Esophagus squamous epithelium (tissue), 5 donors: ENCODE measurements around the gene MYOM3. TPM values are rescaled to one million over a fixed set of nuclear protein-coding genes. Genes with fewer than 3 reads are reported as not detected.

Experiments used
- DNase-seq: peaks from one replicate; lab custom pipeline; 2025; lab: John Stamatoyannopoulos, UW
- H3K27ac ChIP-seq, 4 donors: fragments of 200-600 bp; sonication (generic); one replicate each; pipeline ENCODE4 v1.5.1; 2016 to 2019; ENCODE audit warnings: mild to moderate bottlenecking in 1 of 4
- H3K27me3 ChIP-seq, 4 donors: fragments of 200-600 bp; sonication (generic); 1 replicate in 3 of 4; 2 replicates in 1 of 4; pipeline versions ENCODE4 v1.5.1 to v1.6.0; 2017 to 2021; ENCODE audit warnings: antibody characterized with exemption in 1 of 4
- H3K36me3 ChIP-seq, 3 donors: fragments of 200-600 bp; sonication (generic); one replicate each; pipeline ENCODE4 v1.5.1; 2016 to 2019
- H3K4me1 ChIP-seq, 3 donors: fragments of 200-600 bp; sonication (generic); one replicate each; pipeline ENCODE4 v1.5.1; 2017 to 2019
- H3K4me3 ChIP-seq, 4 donors: fragments of 200-600 bp; sonication (generic); 1 replicate in 3 of 4; 2 replicates in 1 of 4; pipeline ENCODE4 v1.5.1; 2016 to 2019; ENCODE audit warnings: mild to moderate bottlenecking in 2 of 4, moderate library complexity in 1 of 4
- H3K9me3 ChIP-seq, 3 donors: fragments of 200-600 bp; sonication (generic); one replicate each; pipeline ENCODE4 v1.5.1; 2016 to 2019
- CTCF ChIP-seq, 6 experiments: fragments of 450-650 bp in 4 of 6; fragments of 200-600 bp in 2 of 6; sonication (generic) in 2 of 6; IDR thresholded peaks; one replicate each; pipeline ENCODE4 v1.5.1; 2016 to 2019; ENCODE audit warnings: antibody characterized with exemption in 6 of 6, mild to moderate bottlenecking in 4 of 6, moderate library complexity in 4 of 6
- POLR2A ChIP-seq, 4 donors: fragments of 450-650 bp; IDR thresholded peaks; one replicate each; pipeline ENCODE4 v1.6.1; 2017; ENCODE audit warnings: antibody characterized with exemption in 4 of 4, mild to moderate bottlenecking in 4 of 4, moderate library complexity in 3 of 4
- WGBS, 2 donors: methylation state at CpG; one replicate each; pipeline ENCODE4 v1.1.5; 2018; 5-methylcytosine and 5-hydroxymethylcytosine counted together
- intact Hi-C: fragments of 100-400 bp; cut with DNase I; formaldehyde crosslinking; loops from one replicate; pipeline ENCODE4 v1.15.0; 2022
- total RNA-seq, 4 donors: library from RNA; depleted of rRNA; stranded (reverse); fragments of >200 nt; gene quantifications; one replicate each; pipeline ENCODE4 v1.1.0, GENCODE V29; 2016
- donor health status: DM: yes; HTN: yes; CAD: no.

Gene MYOM3
- total RNA-seq, 4 donors from 2014 or later, result 0.30 to 1.1 (median 0.56) TPM

GRCh38 chr1:24126018-24126671 is 14.2 kb upstream of the MYOM3 start:
- Histone ChIP-seq H3K36me3 (peaks cover 0 to 88% (median 0%) of the 10 kb centered on the region in 3 donors), H3K4me1 (peaks cover 2 to 7% (median 4%) of the 10 kb centered on the region in 3 donors), H3K4me3 (no peak overlapping the region), H3K27me3 (no peaks in the 10 kb centered on the region), H3K9me3 (peaks cover 0 to 10% (median 0%) of the 10 kb centered on the region in 3 donors), H3K27ac (no peak overlapping the region)
- WGBS, 2 donors, result 50 to 58% methylated on average over 5 to 6 of the region's 6 CpGs
- no peak for DNase-seq
- TF ChIP-seq CTCF (IDR thresholded peaks at IDR 0.05) (no peak), POLR2A (IDR thresholded peaks at IDR 0.05) (no peak)
- intact Hi-C loops, result no loop called here

GRCh38 chr1:24125456-24125855 is 13.5 kb upstream of the MYOM3 start:
- H3K4me3 ChIP-seq, result no peak overlapping the region
- peaks cover 0 to 5% (median 0%) of the 10 kb centered on the region in 3 donors for H3K9me3 ChIP-seq
- DNase-seq, result no peak
- intact Hi-C loops, result no loop called here
- H3K4me1 ChIP-seq, result peaks cover 9 to 11% (median 11%) of the 10 kb centered on the region in 3 donors
- H3K27ac ChIP-seq, result no peak overlapping the region
- peaks cover 0 to 83% (median 0%) of the 10 kb centered on the region in 3 donors for H3K36me3 ChIP-seq
- no peak for TF ChIP-seq POLR2A (IDR thresholded peaks at IDR 0.05)
- TF ChIP-seq CTCF (IDR thresholded peaks at IDR 0.05), result no peak
- WGBS, 2 donors, result 64 to 67% methylated on average over 3 to 4 of the region's 4 CpGs
- no peaks in the 10 kb centered on the region for H3K27me3 ChIP-seq

GRCh38 chr1:24124980-24125379 is 13.0 kb upstream of the MYOM3 start:
- DNase-seq, result no peak
- Histone ChIP-seq H3K4me3 (no peak overlapping the region), H3K27me3 (no peaks in the 10 kb centered on the region), H3K36me3 (peaks cover 0 to 78% (median 0%) of the 10 kb centered on the region in 3 donors), H3K27ac (no peak overlapping the region), H3K4me1 (peaks cover 11 to 16% (median 15%) of the 10 kb centered on the region in 3 donors), H3K9me3 (peaks cover 0 to under 1% (median 0%) of the 10 kb centered on the region in 3 donors)
- 63 to 75% methylated on average over 1 to 2 of the region's 2 CpGs for WGBS, 2 donors
- intact Hi-C loops, result no loop called here
- TF ChIP-seq POLR2A (IDR thresholded peaks at IDR 0.05), result no peak
- TF ChIP-seq CTCF (IDR thresholded peaks at IDR 0.05), result no peak

- intact Hi-C loops, result no loop called here
- no peak overlapping the region for H3K4me3 ChIP-seq
- H3K27ac ChIP-seq, result no peak overlapping the region
- no peak for DNase-seq
- peaks cover 21 to 29% (median 25%) of the 10 kb centered on the region in 3 donors for H3K4me1 ChIP-seq
- TF ChIP-seq POLR2A (IDR thresholded peaks at IDR 0.05), result no peak
- no peak for TF ChIP-seq CTCF (IDR thresholded peaks at IDR 0.05)
- WGBS, 2 donors, result 78 to 83% methylated on average over 5 to 6 of the region's 6 CpGs
- peaks cover 0 to 65% (median 0%) of the 10 kb centered on the region in 3 donors for H3K36me3 ChIP-seq
- no peaks in the 10 kb centered on the region for H3K27me3 ChIP-seq
- H3K9me3 ChIP-seq, result no peaks in the 10 kb centered on the region
Observed at GRCh38 chr1:24123611-24124010, 11.7 kb upstream of the MYOM3 start.

GRCh38 chr1:24122776-24123175 is 10.8 kb upstream of the MYOM3 start:
- intact Hi-C loops, result no loop called here
- no peak for DNase-seq

More at GRCh38 chr1:24122776-24123175, 10.8 kb upstream of the MYOM3 start:
- TF ChIP-seq CTCF (IDR thresholded peaks at IDR 0.05) (no peak), POLR2A (IDR thresholded peaks at IDR 0.05) (no peak)
- H3K4me1 ChIP-seq, result peaks cover 26 to 38% (median 31%) of the 10 kb centered on the region in 3 donors
- 90 to 92% methylated on average over 4 to 7 of the region's 7 CpGs for WGBS, 2 donors
- no peak overlapping the region for H3K27ac ChIP-seq
- H3K4me3 ChIP-seq, result no peak overlapping the region
- H3K27me3 ChIP-seq, result no peaks in the 10 kb centered on the region
- H3K36me3 ChIP-seq, result peaks cover 0 to 58% (median 0%) of the 10 kb centered on the region in 3 donors
- no peaks in the 10 kb centered on the region for H3K9me3 ChIP-seq
